HG03066 (cell line): ENCODE data around the gene GABBR2.

Source experiments
- ATAC-seq: cut with Tn5 transposase; IDR thresholded peaks from one replicate; pipeline ENCODE4 v1.9.1; 2021; ENCODE audit warnings: low read depth; ENCODE audit not compliant: unreplicated experiment

Gene GABBR2

GRCh38 chr9:98316445-98317133 is 392.1 kb downstream of the GABBR2 start:
- no peak for ATAC-seq

GRCh38 chr9:98315551-98316060 is 393.1 kb downstream of the GABBR2 start:
- peak; percentile 71 for ATAC-seq

- ATAC-seq: no peak
These were observed 393.7 kb downstream of the GABBR2 start for GRCh38 chr9:98315067-98315453.

GRCh38 chr9:98314381-98315066 is 394.2 kb downstream of the GABBR2 start:
- ATAC-seq: no peak

GRCh38 chr9:98312365-98312764 is 396.4 kb downstream of the GABBR2 start:
- no peak for ATAC-seq

GRCh38 chr9:98311541-98311940 is 397.2 kb downstream of the GABBR2 start:
- ATAC-seq: no peak

- ATAC-seq: no peak
These were observed 397.9 kb downstream of the GABBR2 start for GRCh38 chr9:98310752-98311392.

GRCh38 chr9:98306384-98307145 is 402.2 kb downstream of the GABBR2 start:
- no peak for ATAC-seq

GRCh38 chr9:98304381-98304780 is 404.4 kb downstream of the GABBR2 start:
- ATAC-seq: no peak

- no peak for ATAC-seq
These were observed 405.1 kb downstream of the GABBR2 start for GRCh38 chr9:98303633-98304125.

- no peak for ATAC-seq
These were observed 405.6 kb downstream of the GABBR2 start for GRCh38 chr9:98302938-98303632.

GRCh38 chr9:98302150-98302549 is 406.6 kb downstream of the GABBR2 start:
- no peak for ATAC-seq

- ATAC-seq: no peak
These were observed 408.1 kb downstream of the GABBR2 start for GRCh38 chr9:98300611-98301010.

GRCh38 chr9:98298476-98298875 is 410.3 kb downstream of the GABBR2 start:
- ATAC-seq: no peak

- ATAC-seq: no peak
These were observed 412.9 kb downstream of the GABBR2 start for GRCh38 chr9:98295824-98296223.

GRCh38 chr9:98291820-98292219 is 416.9 kb downstream of the GABBR2 start:
- ATAC-seq: no peak

- ATAC-seq: no peak
These were observed 418.3 kb downstream of the GABBR2 start for GRCh38 chr9:98290411-98290810.

- ATAC-seq: no peak
These were observed 419.0 kb downstream of the GABBR2 start for GRCh38 chr9:98289614-98290201.

GRCh38 chr9:98288881-98289280 is 419.9 kb downstream of the GABBR2 start:
- ATAC-seq: no peak

GRCh38 chr9:98287384-98287783 is 421.4 kb downstream of the GABBR2 start:
- no peak for ATAC-seq
